GM12865 (cell line): ENCODE data around the gene DHRS12.

Experiments
- DNase-seq: peaks from one replicate; pipeline ENCODE4 v3.0.0; 2010; ENCODE audit warnings: low read depth
- H3K4me3 ChIP-seq: 2 replicates; pipeline ENCODE4 v1.5.1; 2011; ENCODE audit warnings: mild to moderate bottlenecking, low read depth, low read length, control low read depth
- TF ChIP-seq, protein P1 (sequence below): IDR thresholded peaks from 2 replicates; pipeline ENCODE4 v1.5.1; 2011; ENCODE audit warnings: low read length, control low read depth, low read depth, inconsistent platforms; ENCODE audit not compliant: insufficient read depth; ENCODE audit errors: missing control alignments

DHRS12 gene

DNA sequence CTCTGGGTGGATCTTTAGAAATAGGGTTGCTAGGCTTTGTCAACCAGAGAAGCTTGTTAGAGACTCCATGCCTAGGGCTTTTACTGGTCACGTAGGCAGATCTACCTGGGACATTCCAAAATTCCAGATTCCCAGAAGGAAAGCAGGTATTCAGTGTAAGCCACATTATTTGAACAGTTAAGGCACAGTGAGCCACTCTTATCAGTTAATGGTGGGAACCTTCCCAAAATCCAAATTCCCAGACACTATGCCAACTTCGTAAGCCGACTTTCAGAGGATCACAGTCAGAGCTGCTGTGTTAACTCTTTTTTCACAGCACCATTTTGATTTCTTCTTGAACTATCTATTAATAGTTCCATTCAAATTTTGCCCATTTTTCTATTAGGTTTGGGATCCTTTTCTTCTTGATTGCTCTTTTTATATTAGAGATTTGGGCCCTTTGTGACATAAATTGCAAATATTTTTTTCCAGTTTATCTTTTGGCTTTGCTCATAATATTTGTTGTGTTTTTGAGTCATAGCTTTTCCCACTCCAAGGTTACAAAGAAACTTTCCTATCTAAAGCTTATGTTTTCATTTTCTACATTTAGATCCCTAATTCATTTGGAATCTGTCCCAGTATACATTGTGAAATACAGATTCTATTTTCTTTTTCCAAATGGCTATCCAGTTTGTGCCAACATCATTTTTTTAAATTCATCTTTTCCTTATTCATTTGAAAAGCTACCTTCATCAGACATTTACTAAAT, 77.3 kb downstream of the DHRS12 start:
- TF ChIP-seq, protein P1, sequence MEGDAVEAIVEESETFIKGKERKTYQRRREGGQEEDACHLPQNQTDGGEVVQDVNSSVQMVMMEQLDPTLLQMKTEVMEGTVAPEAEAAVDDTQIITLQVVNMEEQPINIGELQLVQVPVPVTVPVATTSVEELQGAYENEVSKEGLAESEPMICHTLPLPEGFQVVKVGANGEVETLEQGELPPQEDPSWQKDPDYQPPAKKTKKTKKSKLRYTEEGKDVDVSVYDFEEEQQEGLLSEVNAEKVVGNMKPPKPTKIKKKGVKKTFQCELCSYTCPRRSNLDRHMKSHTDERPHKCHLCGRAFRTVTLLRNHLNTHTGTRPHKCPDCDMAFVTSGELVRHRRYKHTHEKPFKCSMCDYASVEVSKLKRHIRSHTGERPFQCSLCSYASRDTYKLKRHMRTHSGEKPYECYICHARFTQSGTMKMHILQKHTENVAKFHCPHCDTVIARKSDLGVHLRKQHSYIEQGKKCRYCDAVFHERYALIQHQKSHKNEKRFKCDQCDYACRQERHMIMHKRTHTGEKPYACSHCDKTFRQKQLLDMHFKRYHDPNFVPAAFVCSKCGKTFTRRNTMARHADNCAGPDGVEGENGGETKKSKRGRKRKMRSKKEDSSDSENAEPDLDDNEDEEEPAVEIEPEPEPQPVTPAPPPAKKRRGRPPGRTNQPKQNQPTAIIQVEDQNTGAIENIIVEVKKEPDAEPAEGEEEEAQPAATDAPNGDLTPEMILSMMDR, result no peak
- H3K4me3 ChIP-seq, result no peak overlapping the region
- DNase-seq, result no peak

DNA sequence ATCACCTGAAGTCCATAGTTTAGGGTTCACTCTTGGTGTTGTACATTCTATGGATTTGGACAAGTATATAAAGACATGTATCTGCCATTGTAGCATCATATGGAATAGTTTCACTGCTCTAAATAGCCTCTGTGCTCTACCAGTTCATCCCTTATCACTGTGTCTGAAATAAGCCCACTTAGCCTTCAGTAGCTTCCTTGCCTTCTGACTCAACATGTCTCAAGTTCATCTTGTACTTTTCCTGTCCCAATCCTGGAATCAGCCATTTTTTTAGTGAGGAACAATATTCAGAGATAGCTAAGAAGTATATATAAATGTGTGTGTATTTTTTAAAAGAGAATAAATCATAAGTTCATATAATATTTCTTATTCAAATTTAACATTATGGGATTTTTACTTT, 79.2 kb downstream of the DHRS12 start:
- TF ChIP-seq, protein P1, result no peak
- H3K4me3 ChIP-seq, result no peak overlapping the region
- no peak for DNase-seq

DNA sequence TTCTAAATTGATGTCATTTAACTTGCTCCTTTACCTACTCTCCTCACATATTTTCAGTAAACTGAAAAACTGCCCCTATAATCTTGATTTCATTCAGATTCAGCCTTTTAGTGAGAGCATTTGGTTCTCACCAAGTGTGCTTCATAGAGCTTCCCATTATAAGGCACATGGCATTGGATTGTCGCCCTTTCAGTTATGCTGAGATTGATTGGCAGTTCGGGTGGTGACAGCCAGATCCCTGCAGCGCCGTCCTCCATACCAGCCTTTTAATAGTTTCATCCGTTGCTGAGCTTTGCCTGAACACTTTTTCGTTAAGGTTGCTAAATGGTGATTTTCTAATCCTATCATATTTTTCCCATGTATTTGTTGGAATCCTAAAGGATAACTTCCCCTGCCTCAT, 80.4 kb downstream of the DHRS12 start:
- TF ChIP-seq, protein P1, result no peak
- no peak for DNase-seq
- H3K4me3 ChIP-seq, result no peak overlapping the region

DNA sequence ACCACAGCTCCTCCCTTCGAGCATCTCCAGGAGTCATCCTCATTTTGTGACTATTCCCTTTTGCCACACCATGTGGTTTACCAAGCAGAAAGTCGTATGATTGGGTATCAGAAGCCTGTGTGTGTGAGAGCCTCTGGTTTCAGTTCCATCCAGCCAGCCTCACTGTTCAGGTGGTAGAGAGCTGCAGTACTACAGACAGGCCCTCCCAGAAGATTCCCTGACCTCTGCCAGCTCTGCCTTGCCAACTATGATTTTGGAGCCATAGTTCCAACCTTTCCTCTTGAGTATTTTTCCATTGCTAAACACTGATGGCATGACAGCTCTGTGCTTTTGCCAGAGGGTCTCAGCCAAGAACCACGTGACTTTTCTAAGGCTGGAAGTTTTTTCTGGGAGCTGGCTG, 82.5 kb downstream of the DHRS12 start:
- TF ChIP-seq, protein P1, result no peak
- peak; percentile 60 for DNase-seq
- no peak overlapping the region for H3K4me3 ChIP-seq

DNA sequence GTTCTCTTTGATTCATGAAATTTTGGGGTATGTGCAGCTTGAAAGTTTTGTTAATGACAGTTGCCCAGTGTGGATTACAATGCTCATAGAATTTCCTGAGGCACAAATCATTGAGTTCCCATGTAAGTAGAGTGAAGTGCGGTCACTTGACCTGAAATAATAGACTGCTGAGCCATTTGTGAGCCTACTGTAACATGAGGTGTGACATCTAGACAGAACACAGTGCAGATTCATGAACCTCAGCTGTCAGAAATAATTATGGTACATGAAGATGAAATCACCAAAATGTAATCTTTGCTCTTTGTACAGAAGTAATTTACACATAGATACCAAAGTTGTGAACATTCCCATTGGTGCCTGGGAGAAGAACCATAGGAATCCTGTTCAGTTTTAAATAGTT, 84.6 kb downstream of the DHRS12 start:
- DNase-seq, result no peak
- H3K4me3 ChIP-seq, result no peak overlapping the region
- TF ChIP-seq, protein P1, result no peak
